Right lobe of liver (tissue), 4 donors: Measurements from ENCODE around the gene AFAP1L1.

Experiments
- POLR2A ChIP-seq: fragments of 450-650 bp; IDR thresholded peaks from one replicate; pipeline ENCODE4 v1.6.1; 2017; ENCODE audit warnings: antibody characterized with exemption, mild to moderate bottlenecking
- TF ChIP-seq, protein P1 (sequence below), 4 donors: fragments of 200-600 bp in 3 of 4; fragments of 450-650 bp in 1 of 4; IDR thresholded peaks; one replicate each; pipeline versions ENCODE4 v1.5.1 to v1.8.0; 2016 to 2022; ENCODE audit warnings: antibody characterized with exemption in 4 of 4, mild to moderate bottlenecking in 2 of 4
- donor health status: DM: no; HTN: no; CAD: no.
- donor health status: DM: no; HTN: no; CAD: no.
- donor health status: DM: no; HTN: yes; CAD: no.

DNA sequence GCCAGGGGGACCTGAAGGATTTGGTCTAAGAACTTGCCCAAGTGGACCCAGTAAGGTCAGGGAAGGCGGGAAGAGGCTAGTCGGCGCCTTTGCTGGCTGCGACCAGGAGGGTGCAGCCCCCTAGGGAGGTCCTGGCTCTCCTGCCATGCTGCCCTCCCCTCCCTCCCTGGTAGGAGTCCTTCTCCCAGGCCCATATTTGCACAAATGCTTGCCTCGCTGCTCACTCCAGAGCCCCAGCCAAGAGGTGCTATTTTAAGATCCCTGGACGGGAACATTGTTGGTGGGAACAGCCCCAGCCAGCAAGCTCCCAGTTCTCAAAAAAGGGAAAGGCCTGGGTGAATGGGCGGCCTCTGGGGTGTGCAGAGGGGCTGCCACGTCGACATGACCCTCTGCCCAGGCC lies 111.7 kb downstream of the AFAP1L1 start:
- TF ChIP-seq, protein P1, sequence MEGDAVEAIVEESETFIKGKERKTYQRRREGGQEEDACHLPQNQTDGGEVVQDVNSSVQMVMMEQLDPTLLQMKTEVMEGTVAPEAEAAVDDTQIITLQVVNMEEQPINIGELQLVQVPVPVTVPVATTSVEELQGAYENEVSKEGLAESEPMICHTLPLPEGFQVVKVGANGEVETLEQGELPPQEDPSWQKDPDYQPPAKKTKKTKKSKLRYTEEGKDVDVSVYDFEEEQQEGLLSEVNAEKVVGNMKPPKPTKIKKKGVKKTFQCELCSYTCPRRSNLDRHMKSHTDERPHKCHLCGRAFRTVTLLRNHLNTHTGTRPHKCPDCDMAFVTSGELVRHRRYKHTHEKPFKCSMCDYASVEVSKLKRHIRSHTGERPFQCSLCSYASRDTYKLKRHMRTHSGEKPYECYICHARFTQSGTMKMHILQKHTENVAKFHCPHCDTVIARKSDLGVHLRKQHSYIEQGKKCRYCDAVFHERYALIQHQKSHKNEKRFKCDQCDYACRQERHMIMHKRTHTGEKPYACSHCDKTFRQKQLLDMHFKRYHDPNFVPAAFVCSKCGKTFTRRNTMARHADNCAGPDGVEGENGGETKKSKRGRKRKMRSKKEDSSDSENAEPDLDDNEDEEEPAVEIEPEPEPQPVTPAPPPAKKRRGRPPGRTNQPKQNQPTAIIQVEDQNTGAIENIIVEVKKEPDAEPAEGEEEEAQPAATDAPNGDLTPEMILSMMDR (IDR thresholded peaks at IDR 0.05), result no peak
- TF ChIP-seq POLR2A, result no peak
